Testis (tissue), 3 donors: Measurements from ENCODE around the gene HGS. TPM values are rescaled to one million over a fixed set of nuclear protein-coding genes. Genes with fewer than 3 reads are reported as not detected.

Experiments
- DNase-seq: peaks from one replicate; pipeline ENCODE4 v3.0.0-alpha.2; 2019
- H3K27ac ChIP-seq, 2 donors: fragments of 200-600 bp; sonication (generic); one replicate each; pipeline ENCODE4 v1.5.1; 2019
- H3K27me3 ChIP-seq: fragments of 200-600 bp; sonication (generic); one replicate; pipeline ENCODE4 v1.5.1; 2019
- H3K36me3 ChIP-seq: fragments of 200-600 bp; sonication (generic); one replicate; pipeline ENCODE4 v1.5.1; 2017; ENCODE audit warnings: low read depth; ENCODE audit errors: missing control alignments
- H3K4me1 ChIP-seq: fragments of 200-600 bp; sonication (generic); one replicate; pipeline ENCODE4 v1.5.1; 2019
- H3K4me3 ChIP-seq, 2 donors: fragments of 200-600 bp; sonication (generic); one replicate each; pipeline ENCODE4 v1.5.1; 2017 to 2019
- H3K9me3 ChIP-seq: fragments of 200-600 bp; sonication (generic); one replicate; pipeline ENCODE4 v1.5.1; 2017
- CTCF ChIP-seq, 3 experiments: fragments of 450-650 bp in 2 of 3; fragments of 200-600 bp in 1 of 3; sonication (generic) in 1 of 3; IDR thresholded peaks; one replicate each; pipeline ENCODE4 v1.5.1; 2016 to 2019; ENCODE audit warnings: antibody characterized with exemption in 3 of 3, mild to moderate bottlenecking in 2 of 3, moderate library complexity in 1 of 3
- POLR2A ChIP-seq: fragments of 450-650 bp; IDR thresholded peaks from one replicate; pipeline ENCODE4 v1.6.1; 2017; ENCODE audit warnings: antibody characterized with exemption, mild to moderate bottlenecking, moderate library complexity
- WGBS, 2 donors: methylation state at CpG; one replicate each; pipeline ENCODE4 v1.1.5; 2018; 5-methylcytosine and 5-hydroxymethylcytosine counted together
- intact Hi-C: fragments of 100-400 bp; cut with DNase I; formaldehyde crosslinking; loops from one replicate; pipeline ENCODE4 v1.15.1; 2023; ENCODE audit warnings: low total_unique reads
- polyA plus RNA-seq: library from polyadenylated mRNA; stranded (reverse); fragments of 350-450 nt; fragmentation: Illumina TruSeq; extraction: RNeasy Lipid Tissue Mini Kit (QIAGEN cat#74804); gene quantifications from one replicate; pipeline ENCODE4 v1.2.3, GENCODE V29; 2014; ENCODE audit warnings: low read depth, low replicate concordance; ENCODE audit not compliant: insufficient read depth
- total RNA-seq, 2 donors: library from RNA; depleted of rRNA; stranded (reverse); fragments of >200 nt; gene quantifications; one replicate each; pipeline ENCODE4 v1.2.3, GENCODE V29; 2016

HGS gene
- total and polyA plus RNA-seq, 3 donors from 2014 or later, result 154 to 182 (median 160) TPM

GRCh38 chr17:81659038-81659437 lies 24.8 kb upstream of the HGS start:
- intact Hi-C loops, result no loop called here
- no peak for TF ChIP-seq CTCF (IDR thresholded peaks at IDR 0.05)
- TF ChIP-seq POLR2A, result no peak
- no peaks in the 10 kb centered on the region for H3K4me1 ChIP-seq
- H3K27me3 ChIP-seq, result no peaks in the 10 kb centered on the region
- no peak overlapping the region for H3K4me3 ChIP-seq
- no peaks in the 10 kb centered on the region for H3K36me3 ChIP-seq
- WGBS, 2 donors, result 79 to 80% methylated on average over 5 of the region's 5 CpGs
- no peaks in the 10 kb centered on the region for H3K9me3 ChIP-seq
- no peak overlapping the region for H3K27ac ChIP-seq
- DNase-seq, result no peak

GRCh38 chr17:81660441-81660840 lies 23.4 kb upstream of the HGS start:
- Histone ChIP-seq H3K27me3 (no peaks in the 10 kb centered on the region), H3K4me3 (no peak overlapping the region), H3K4me1 (peaks cover 3% of the 10 kb centered on the region), H3K9me3 (no peaks in the 10 kb centered on the region), H3K27ac (no peak overlapping the region), H3K36me3 (no peaks in the 10 kb centered on the region)
- WGBS, 2 donors, result 93 to 94% methylated on average over 9 of the region's 9 CpGs
- no peak for DNase-seq
- intact Hi-C loops, result no loop called here
- TF ChIP-seq CTCF (IDR thresholded peaks at IDR 0.05) (no peak), POLR2A (no peak)

GRCh38 chr17:81662002-81662401 lies 21.8 kb upstream of the HGS start:
- Histone ChIP-seq H3K36me3 (no peaks in the 10 kb centered on the region), H3K27me3 (no peaks in the 10 kb centered on the region), H3K4me3 (no peak overlapping the region), H3K4me1 (peaks cover 8% of the 10 kb centered on the region), H3K27ac (no peak overlapping the region), H3K9me3 (no peaks in the 10 kb centered on the region)
- TF ChIP-seq CTCF (IDR thresholded peaks at IDR 0.05) (no peak), POLR2A (no peak)
- intact Hi-C loops, result no loop called here
- 90 to 93% methylated on average over 4 of the region's 4 CpGs for WGBS, 2 donors
- no peak for DNase-seq

- WGBS, 2 donors, result 90 to 96% methylated on average over 2 to 6 of the region's 7 CpGs
- Histone ChIP-seq H3K36me3 (no peaks in the 10 kb centered on the region), H3K4me3 (no peak overlapping the region), H3K4me1 (peaks cover 8% of the 10 kb centered on the region), H3K9me3 (no peaks in the 10 kb centered on the region), H3K27me3 (no peaks in the 10 kb centered on the region), H3K27ac (no peak overlapping the region)
- intact Hi-C loops, result no loop called here
- no peak for TF ChIP-seq CTCF (IDR thresholded peaks at IDR 0.05)
- TF ChIP-seq POLR2A, result no peak
- DNase-seq, result no peak
Measured at GRCh38 chr17:81664051-81664470, 19.8 kb upstream of the HGS start.

GRCh38 chr17:81665205-81666091 lies 18.4 kb upstream of the HGS start:
- Histone ChIP-seq H3K9me3 (no peaks in the 10 kb centered on the region), H3K4me3 (peak overlapping the region; percentile 75 to 92), H3K27ac (peak overlapping the region in 1 of 2 donors; percentile 79), H3K36me3 (no peaks in the 10 kb centered on the region), H3K27me3 (no peaks in the 10 kb centered on the region), H3K4me1 (peaks cover 8% of the 10 kb centered on the region)
- DNase-seq, result no peak
- WGBS, 2 donors, result 33 to 57% methylated on average over 12 to 30 of the region's 30 CpGs
- intact Hi-C loops, result no loop called here
- no peak for TF ChIP-seq POLR2A
